IMR-90 (cell line): ENCODE results near the gene PTPRN2. TPM values are rescaled to one million over a fixed set of nuclear protein-coding genes. Genes with fewer than 3 reads are reported as not detected.

ENCODE experiments used
- ATAC-seq: fragments of 200-7000 bp; cut with Tn5 transposase; 2 replicates; pipeline ENCODE4 v1.9.1; 2020; ENCODE audit warnings: low read depth, mild to moderate bottlenecking, moderate library complexity
- BruUV-seq: library from RNA; stranded (reverse); fragments of 400-500 nt; replicated peaks from 2 replicates; lab custom pipeline; 2021; lab: Mats Ljungman, UMichigan
- CTCF ChIA-PET: fragments of 300-600 bp; formaldehyde crosslinking; extraction: SDS; loops from one replicate; lab custom pipeline; 2021; ENCODE audit warnings: antibody characterized with exemption; lab: Yijun Ruan, JAX
- POLR2A ChIA-PET: fragments of 300-600 bp; sonication (Branson Sonifier 250); formaldehyde crosslinking; loops from one replicate; lab custom pipeline; 2022; ENCODE audit warnings: antibody characterized with exemption; ENCODE audit not compliant: unreplicated experiment; lab: Charles Lee
- DNase-seq: peaks from one replicate; pipeline ENCODE4 v3.0.0; 2013
- H2AFZ ChIP-seq: replicated peaks from 2 replicates; pipeline ENCODE3; 2013; ENCODE audit warnings: low read length, mild to moderate bottlenecking; ENCODE audit not compliant: poor library complexity
- H2AK5ac ChIP-seq: 2 replicates; pipeline ENCODE4 v1.6.1; 2013; ENCODE audit warnings: low read depth, low read length, inconsistent platforms
- H2AK9ac ChIP-seq: replicated peaks from 2 replicates; pipeline ENCODE3; 2013; ENCODE audit warnings: mild to moderate bottlenecking, low read depth, low read length, moderate library complexity; ENCODE audit not compliant: poor library complexity
- H2BK120ac ChIP-seq: 2 replicates; pipeline ENCODE4 v1.6.1; 2013; ENCODE audit warnings: low read depth, low read length, inconsistent platforms
- H2BK15ac ChIP-seq: 3 replicates; pipeline ENCODE4 v1.6.1; 2013; ENCODE audit warnings: low read depth, low read length, inconsistent platforms
- H2BK20ac ChIP-seq: 2 replicates; pipeline ENCODE4 v1.6.1; 2013; ENCODE audit warnings: low read depth, mild to moderate bottlenecking, inconsistent platforms, low read length, moderate library complexity
- H2BK5ac ChIP-seq: 2 replicates; pipeline ENCODE4 v1.6.1; 2013; ENCODE audit warnings: mild to moderate bottlenecking, low read depth, low read length, inconsistent platforms; ENCODE audit not compliant: poor library complexity, severe bottlenecking
- H3K14ac ChIP-seq: replicated peaks from 2 replicates; pipeline ENCODE4 v1.6.1; 2013; ENCODE audit warnings: low read depth, low read length, inconsistent platforms
- H3K18ac ChIP-seq: 2 replicates; pipeline ENCODE4 v1.6.1; 2013; ENCODE audit warnings: low read depth, low read length, control low read depth
- H3K23ac ChIP-seq: 2 replicates; pipeline ENCODE4 v1.6.1; 2013; ENCODE audit warnings: low read depth, low read length, inconsistent platforms
- H3K27ac ChIP-seq: 2 replicates; pipeline ENCODE4 v1.5.1; 2013; ENCODE audit warnings: mild to moderate bottlenecking, control low read depth, low read length; ENCODE audit not compliant: insufficient read depth
- H3K27me3 ChIP-seq: 2 replicates; pipeline ENCODE4 v1.6.1; 2013; ENCODE audit warnings: low read length; ENCODE audit not compliant: control insufficient read depth, insufficient read depth
- H3K36me3 ChIP-seq: 2 replicates; pipeline ENCODE4 v1.6.1; 2013; ENCODE audit warnings: low read length, mixed read lengths; ENCODE audit not compliant: control insufficient read depth, insufficient read depth
- H3K4ac ChIP-seq: 2 replicates; pipeline ENCODE4 v1.6.1; 2013; ENCODE audit warnings: low read depth, low read length, inconsistent platforms
- H3K4me1 ChIP-seq: 2 replicates; pipeline ENCODE4 v1.6.1; 2013; ENCODE audit warnings: low read length, mixed read lengths; ENCODE audit not compliant: control insufficient read depth, insufficient read depth
- H3K4me2 ChIP-seq: 2 replicates; pipeline ENCODE4 v1.6.1; 2013; ENCODE audit warnings: low read depth, mild to moderate bottlenecking, control low read depth, low read length, moderate library complexity
- H3K4me3 ChIP-seq: 2 replicates; pipeline ENCODE4 v1.5.1; 2013; ENCODE audit warnings: low read depth, mild to moderate bottlenecking, control low read depth, low read length, moderate library complexity; ENCODE audit not compliant: insufficient read depth
- H3K56ac ChIP-seq: 2 replicates; pipeline ENCODE4 v1.6.1; 2013; ENCODE audit warnings: low read length, inconsistent platforms; ENCODE audit not compliant: insufficient read depth; ENCODE audit errors: extremely low read depth
- H3K79me1 ChIP-seq, 2 experiments: 2 replicates each; pipeline ENCODE4 v1.6.1; 2013; ENCODE audit warnings: low read length in 2 of 2, inconsistent platforms in 1 of 2, low read depth in 1 of 2
- H3K9ac ChIP-seq: 2 replicates; pipeline ENCODE4 v1.6.1; 2013; ENCODE audit warnings: low read depth, low read length, control low read depth
- H3K9me1 ChIP-seq: 2 replicates; pipeline ENCODE4 v1.6.1; 2013; ENCODE audit warnings: low read length, inconsistent platforms; ENCODE audit not compliant: insufficient read depth
- H3K9me3 ChIP-seq: 2 replicates; pipeline ENCODE4 v1.6.1; 2013; ENCODE audit warnings: low read length; ENCODE audit not compliant: control insufficient read depth, insufficient read depth
- H4K20me1 ChIP-seq: 2 replicates; pipeline ENCODE4 v1.6.1; 2013; ENCODE audit warnings: low read length, inconsistent platforms; ENCODE audit not compliant: insufficient read depth
- H4K5ac ChIP-seq: 2 replicates; pipeline ENCODE4 v1.6.1; 2013; ENCODE audit warnings: mild to moderate bottlenecking, low read depth, low read length, control low read depth
- H4K8ac ChIP-seq, 2 experiments: 2 replicates each; pipeline ENCODE4 v1.6.1; 2013; ENCODE audit warnings: low read depth in 2 of 2, low read length in 2 of 2, control low read depth in 1 of 2, inconsistent platforms in 1 of 2
- H4K91ac ChIP-seq: 2 replicates; pipeline ENCODE4 v1.6.1; 2013; ENCODE audit warnings: low read depth, low read length, inconsistent platforms; ENCODE audit not compliant: insufficient read depth
- BHLHE40 ChIP-seq: fragments of 150-350 bp; IDR thresholded peaks from 2 replicates; pipeline ENCODE4 v1.6.1; 2016; ENCODE audit warnings: mild to moderate bottlenecking, low read depth, low read length
- CEBPB ChIP-seq: IDR thresholded peaks from 2 replicates; pipeline ENCODE4 v1.6.1; 2012; ENCODE audit warnings: low read depth, low read length, improper control_type of control experiment
- CHD1 ChIP-seq: IDR thresholded peaks from 2 replicates; pipeline ENCODE4 v1.6.1; 2012; ENCODE audit warnings: low read depth, low read length, improper control_type of control experiment
- FOS ChIP-seq: fragments of 150-350 bp; IDR thresholded peaks from 2 replicates; pipeline ENCODE4 v1.6.1; 2016; ENCODE audit warnings: low read depth, low read length
- MAFK ChIP-seq: IDR thresholded peaks from 2 replicates; pipeline ENCODE4 v1.6.1; 2012; ENCODE audit warnings: low read depth, low read length, improper control_type of control experiment
- MAZ ChIP-seq: IDR thresholded peaks from 2 replicates; pipeline ENCODE4 v1.6.1; 2012; ENCODE audit warnings: low read depth, mild to moderate bottlenecking, low read length, improper control_type of control experiment, moderate library complexity, borderline replicate concordance
- MXI1 ChIP-seq: IDR thresholded peaks from 2 replicates; pipeline ENCODE4 v1.6.1; 2012; ENCODE audit warnings: low read depth, mild to moderate bottlenecking, low read length, moderate library complexity, borderline replicate concordance
- NFE2L2 ChIP-seq: fragments of 150-350 bp; IDR thresholded peaks from 2 replicates; pipeline ENCODE4 v1.6.1; 2016; ENCODE audit warnings: low read depth, mild to moderate bottlenecking, low read length
- POLR2A ChIP-seq: IDR thresholded peaks from 2 replicates; pipeline ENCODE4 v1.6.1; 2012; ENCODE audit warnings: mild to moderate bottlenecking, low read depth, low read length
- RAD21 ChIP-seq: IDR thresholded peaks from 2 replicates; pipeline ENCODE4 v1.6.1; 2012; ENCODE audit warnings: low read length, improper control_type of control experiment
- RCOR1 ChIP-seq: IDR thresholded peaks from 2 replicates; pipeline ENCODE4 v1.6.1; 2012; ENCODE audit warnings: mild to moderate bottlenecking, low read length, improper control_type of control experiment; ENCODE audit not compliant: insufficient replicate concordance
- RFX5 ChIP-seq: IDR thresholded peaks from 2 replicates; pipeline ENCODE4 v1.8.0; 2012; ENCODE audit warnings: low read depth, mild to moderate bottlenecking, low read length, moderate library complexity
- SMC3 ChIP-seq: fragments of 150-350 bp; IDR thresholded peaks from 2 replicates; pipeline ENCODE4 v1.6.1; 2016; ENCODE audit warnings: low read depth, mild to moderate bottlenecking, antibody characterized with exemption, low read length, moderate library complexity
- USF2 ChIP-seq: fragments of 150-350 bp; IDR thresholded peaks from 2 replicates; pipeline ENCODE4 v1.6.1; 2017; ENCODE audit warnings: mild to moderate bottlenecking, antibody characterized with exemption, low read length, low read depth
- WGBS, 2 experiments: methylation state at CpG; one replicate each; pipeline versions ENCODE4 v1.1.5 to v1.1.7; 2013; ENCODE audit warnings: missing lambda C conversion rate in 2 of 2; ENCODE audit not compliant: insufficient read length in 1 of 2; ENCODE audit errors: extremely low coverage in 2 of 2; 5-methylcytosine and 5-hydroxymethylcytosine counted together
- dilution Hi-C: fragments of 300-500 bp; cut with HindIII; formaldehyde crosslinking; loops from one replicate; pipeline ENCODE4 v1.14.3; 2018; ENCODE audit warnings: low sequenced_read_pairs; ENCODE audit not compliant: unreplicated experiment
- in situ Hi-C: fragments of 300-500 bp; cut with MboI; formaldehyde crosslinking; loops from 3 replicates; pipeline ENCODE4 v1.14.3; 2019; ENCODE audit warnings: low sequenced_read_pairs, inconsistent platforms, mixed read lengths
- intact Hi-C: fragments of 100-400 bp; cut with micrococcal nuclease; formaldehyde crosslinking; loops from 2 replicates; pipeline ENCODE4 v1.10.0; 2022
- polyA plus RNA-seq, 3 experiments: library from polyadenylated mRNA; depleted of rRNA; stranded (reverse); fragments of >200 nt; gene quantifications; 2 replicates each; pipeline ENCODE4 v1.2.3, GENCODE V29; 2012; ENCODE audit warnings: low replicate concordance in 1 of 3
- total RNA-seq: library from RNA; depleted of rRNA; stranded (reverse); fragments of >200 nt; gene quantifications from 2 replicates; pipeline ENCODE4 v1.2.3, GENCODE V29; 2012
- TF ChIP-seq, protein P1 (sequence below): conservative IDR thresholded peaks from 2 replicates; pipeline ENCODE4 v1.5.1; 2012; ENCODE audit warnings: mild to moderate bottlenecking, low read depth, low read length, improper control_type of control experiment
- TF ChIP-seq, protein P2 (sequence below): fragments of 150-350 bp; IDR thresholded peaks from 2 replicates; pipeline ENCODE4 v1.6.1; 2016; ENCODE audit warnings: low read depth, mild to moderate bottlenecking, low read length, moderate library complexity, borderline replicate concordance

PTPRN2 gene
- total and polyA plus RNA-seq, 2 of the 4 experiments (the other 2 are of a cell fraction), result 0.03 TPM; not detected in 1

- Histone ChIP-seq H3K4ac (no peak overlapping the region), H2AK5ac (no peak overlapping the region), H4K5ac (no peak overlapping the region), H3K9me1 (no peaks in the 10 kb centered on the region), H3K36me3 (no peaks in the 10 kb centered on the region), H3K9ac (no peak overlapping the region), H2BK5ac (no peak overlapping the region), H3K56ac (no peak overlapping the region), H3K4me2 (no peak overlapping the region), H3K79me1 (no peaks in the 10 kb centered on the region), H4K8ac (no peak overlapping the region), H4K20me1 (no peaks in the 10 kb centered on the region), H2BK15ac (no peak overlapping the region), H2BK20ac (no peak overlapping the region), H2AK9ac (no peak overlapping the region), H3K9me3 (peaks cover 49% of the 10 kb centered on the region), H3K23ac (no peak overlapping the region), H3K18ac (no peak overlapping the region), H4K91ac (no peak overlapping the region), H3K27me3 (no peaks in the 10 kb centered on the region), H3K14ac (no peak overlapping the region), H3K27ac (no peak overlapping the region), H2BK120ac (no peak overlapping the region), H3K4me1 (no peaks in the 10 kb centered on the region), H3K4me3 (no peak overlapping the region), H2AFZ (no peak overlapping the region)
- whole genome bisulfite sequencing, 2 experiments, result 46% methylated on average over 6 of the region's 15 CpGs; no CpG with 5 or more reads in 1 of the 2 experiments
- ChIA-PET POLR2A (no interaction called here), CTCF (no interaction called here)
- TF ChIP-seq CEBPB (no peak), RCOR1 (no peak), MAZ (no peak), SMC3 (no peak), CHD1 (no peak), MXI1 (no peak), FOS (no peak), RAD21 (no peak), POLR2A (no peak), USF2 (no peak), BHLHE40 (no peak), NFE2L2 (no peak), MAFK (no peak), RFX5 (no peak)
- TF ChIP-seq, protein P1, sequence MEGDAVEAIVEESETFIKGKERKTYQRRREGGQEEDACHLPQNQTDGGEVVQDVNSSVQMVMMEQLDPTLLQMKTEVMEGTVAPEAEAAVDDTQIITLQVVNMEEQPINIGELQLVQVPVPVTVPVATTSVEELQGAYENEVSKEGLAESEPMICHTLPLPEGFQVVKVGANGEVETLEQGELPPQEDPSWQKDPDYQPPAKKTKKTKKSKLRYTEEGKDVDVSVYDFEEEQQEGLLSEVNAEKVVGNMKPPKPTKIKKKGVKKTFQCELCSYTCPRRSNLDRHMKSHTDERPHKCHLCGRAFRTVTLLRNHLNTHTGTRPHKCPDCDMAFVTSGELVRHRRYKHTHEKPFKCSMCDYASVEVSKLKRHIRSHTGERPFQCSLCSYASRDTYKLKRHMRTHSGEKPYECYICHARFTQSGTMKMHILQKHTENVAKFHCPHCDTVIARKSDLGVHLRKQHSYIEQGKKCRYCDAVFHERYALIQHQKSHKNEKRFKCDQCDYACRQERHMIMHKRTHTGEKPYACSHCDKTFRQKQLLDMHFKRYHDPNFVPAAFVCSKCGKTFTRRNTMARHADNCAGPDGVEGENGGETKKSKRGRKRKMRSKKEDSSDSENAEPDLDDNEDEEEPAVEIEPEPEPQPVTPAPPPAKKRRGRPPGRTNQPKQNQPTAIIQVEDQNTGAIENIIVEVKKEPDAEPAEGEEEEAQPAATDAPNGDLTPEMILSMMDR, result no peak
- TF ChIP-seq, protein P2, sequence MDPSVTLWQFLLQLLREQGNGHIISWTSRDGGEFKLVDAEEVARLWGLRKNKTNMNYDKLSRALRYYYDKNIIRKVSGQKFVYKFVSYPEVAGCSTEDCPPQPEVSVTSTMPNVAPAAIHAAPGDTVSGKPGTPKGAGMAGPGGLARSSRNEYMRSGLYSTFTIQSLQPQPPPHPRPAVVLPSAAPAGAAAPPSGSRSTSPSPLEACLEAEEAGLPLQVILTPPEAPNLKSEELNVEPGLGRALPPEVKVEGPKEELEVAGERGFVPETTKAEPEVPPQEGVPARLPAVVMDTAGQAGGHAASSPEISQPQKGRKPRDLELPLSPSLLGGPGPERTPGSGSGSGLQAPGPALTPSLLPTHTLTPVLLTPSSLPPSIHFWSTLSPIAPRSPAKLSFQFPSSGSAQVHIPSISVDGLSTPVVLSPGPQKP, result no peak
- no TSS peak for BruUV-seq
- intact Hi-C loops, result no loop called here
- DNase-seq (no peak), ATAC-seq (no peak)
- in situ Hi-C loops, result no loop called here
- dilution Hi-C loops, result no loop called here
Observed at GRCh38 chr7:158355456-158356065, 232.1 kb downstream of the PTPRN2 start.
